Hypothalamus (tissue), 51 donors: ENCODE data around the gene KCTD19.

ENCODE experiments used
- DNase-seq, 51 donors: peaks; one replicate each; lab custom pipeline; 2025; lab: John Stamatoyannopoulos, UW

KCTD19 gene

DNA sequence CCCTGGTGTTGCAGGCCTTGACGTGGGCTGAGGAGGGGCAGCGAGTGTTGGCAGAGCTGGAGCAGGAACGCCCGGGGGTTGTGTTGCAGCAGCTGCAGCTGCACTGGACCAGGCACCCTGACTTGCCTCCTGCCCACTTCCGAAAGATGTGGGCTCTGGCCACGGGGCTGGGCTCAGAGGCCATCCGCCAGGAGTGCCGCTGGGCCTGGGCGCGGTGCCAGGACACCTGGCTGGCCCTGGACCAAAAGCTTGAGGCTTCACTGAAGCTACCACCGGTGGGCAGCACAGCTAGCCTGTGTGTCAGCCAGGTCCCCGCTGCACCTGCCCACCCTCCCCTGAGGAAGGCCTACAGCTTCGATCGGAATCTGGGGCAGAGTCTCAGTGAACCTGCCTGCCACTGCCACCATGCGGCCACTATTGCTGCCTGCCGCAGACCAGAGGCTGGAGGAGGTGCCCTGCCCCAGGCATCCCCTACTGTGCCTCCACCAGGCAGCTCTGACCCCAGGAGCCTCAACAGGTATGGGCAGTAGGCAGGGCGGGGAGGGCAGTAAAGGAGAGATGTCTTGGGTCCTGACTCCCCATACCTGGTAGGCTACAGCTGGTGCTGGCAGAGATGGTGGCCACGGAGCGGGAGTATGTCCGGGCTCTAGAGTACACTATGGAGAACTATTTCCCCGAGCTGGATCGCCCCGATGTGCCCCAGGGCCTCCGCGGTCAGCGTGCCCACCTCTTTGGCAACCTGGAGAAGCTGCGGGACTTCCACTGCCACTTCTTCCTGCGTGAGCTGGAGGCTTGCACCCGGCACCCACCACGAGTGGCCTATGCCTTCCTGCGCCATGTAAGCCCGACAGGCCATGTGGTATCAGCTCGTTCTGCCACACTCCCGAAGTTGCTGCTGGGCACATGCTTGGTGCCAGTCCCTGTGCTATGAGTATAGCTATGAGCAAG lies 41.6 kb downstream of the KCTD19 start:
- DNase-seq: peak in 11 of 51 donors; percentile 5 to 38 (median 16)

DNA sequence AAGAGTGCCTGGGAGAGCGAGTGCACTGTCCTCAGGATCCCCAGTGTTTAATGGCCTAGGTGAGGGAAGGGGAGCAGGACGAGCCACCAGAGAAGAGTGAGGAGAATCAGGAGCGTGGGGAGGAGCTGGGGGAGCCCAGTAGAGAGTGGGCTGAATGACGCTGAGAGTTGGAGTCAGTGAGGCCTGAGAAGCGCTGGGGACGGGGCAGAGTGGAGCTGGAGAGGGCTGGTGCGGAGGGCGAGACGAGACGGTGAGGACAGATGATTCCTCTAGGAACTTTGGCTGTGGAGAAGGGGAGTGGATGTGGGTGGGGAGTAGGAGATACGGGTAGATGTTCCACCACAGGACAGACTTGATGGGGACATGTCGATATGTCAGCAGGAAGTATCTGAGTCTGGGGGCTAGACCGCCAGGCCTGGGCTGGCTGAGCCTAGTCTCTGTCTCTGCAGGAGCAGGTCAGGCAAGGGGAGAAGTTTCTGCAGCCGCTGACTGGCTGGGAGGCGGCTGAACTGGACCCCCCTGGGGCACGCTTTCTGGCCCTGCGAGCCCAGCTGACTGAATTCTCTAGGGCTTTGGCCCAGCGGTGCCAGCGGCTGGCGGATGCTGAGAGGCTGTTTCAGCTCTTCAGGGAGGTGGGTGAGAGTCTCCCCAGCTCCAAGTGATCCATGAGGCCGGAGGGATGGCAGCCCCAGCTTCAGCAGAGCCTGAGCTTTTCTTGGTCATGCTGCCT lies 42.5 kb downstream of the KCTD19 start:
- DNase-seq: no peak

DNA sequence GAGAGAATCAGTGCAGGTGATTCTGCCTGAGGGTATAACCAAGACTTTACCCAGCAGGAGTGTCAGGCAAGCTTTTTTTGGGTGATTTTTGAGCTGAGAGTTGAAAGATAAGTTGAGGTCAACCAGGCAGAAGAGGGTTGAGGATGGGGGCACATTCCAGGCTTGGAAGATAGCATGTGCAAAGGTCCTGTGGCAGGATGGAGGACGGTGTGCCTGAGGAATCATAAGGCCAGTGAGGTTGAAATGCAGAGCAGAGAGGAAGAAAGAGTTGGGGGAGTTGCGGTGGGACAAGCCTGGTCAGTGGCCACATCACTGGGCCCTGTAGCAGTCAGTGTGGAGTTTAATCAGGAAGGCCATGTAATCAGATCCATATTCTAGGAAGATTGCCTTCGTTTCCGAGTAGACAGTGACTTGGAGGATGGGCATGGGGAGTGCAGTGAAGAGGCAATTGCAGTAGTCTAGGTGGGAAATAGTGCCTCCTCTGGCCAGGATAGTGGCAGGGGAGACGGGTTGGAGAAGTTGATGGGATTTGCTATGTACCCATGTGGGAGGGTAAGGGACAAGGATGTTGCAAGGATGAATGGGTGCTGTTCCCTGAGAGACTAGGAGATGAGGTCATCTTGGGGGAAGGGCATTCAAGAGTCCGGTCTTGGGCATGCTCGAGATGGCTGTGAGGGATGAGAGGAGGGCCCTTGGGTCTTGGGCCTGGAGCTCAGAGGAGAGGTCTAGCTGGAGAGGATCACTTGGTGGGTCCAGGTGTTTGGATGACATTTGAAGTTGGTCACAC lies 43.3 kb downstream of the KCTD19 start:
- DNase-seq: no peak

DNA sequence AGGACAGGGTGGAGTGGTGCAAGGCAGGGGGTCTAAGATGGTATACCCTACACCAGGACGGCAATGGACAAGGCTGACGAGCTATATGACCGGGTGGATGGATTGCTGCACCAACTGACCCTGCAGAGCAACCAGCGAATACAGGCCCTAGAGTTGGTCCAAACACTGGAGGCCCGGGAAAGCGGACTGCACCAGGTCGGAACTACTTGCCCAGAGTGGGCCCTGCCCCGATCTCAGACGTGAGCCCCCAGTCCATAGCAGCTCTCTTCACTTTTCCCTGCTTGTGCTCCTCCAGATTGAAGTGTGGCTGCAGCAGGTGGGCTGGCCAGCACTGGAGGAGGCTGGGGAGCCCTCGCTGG lies 44.1 kb downstream of the KCTD19 start:
- no peak for DNase-seq

DNA sequence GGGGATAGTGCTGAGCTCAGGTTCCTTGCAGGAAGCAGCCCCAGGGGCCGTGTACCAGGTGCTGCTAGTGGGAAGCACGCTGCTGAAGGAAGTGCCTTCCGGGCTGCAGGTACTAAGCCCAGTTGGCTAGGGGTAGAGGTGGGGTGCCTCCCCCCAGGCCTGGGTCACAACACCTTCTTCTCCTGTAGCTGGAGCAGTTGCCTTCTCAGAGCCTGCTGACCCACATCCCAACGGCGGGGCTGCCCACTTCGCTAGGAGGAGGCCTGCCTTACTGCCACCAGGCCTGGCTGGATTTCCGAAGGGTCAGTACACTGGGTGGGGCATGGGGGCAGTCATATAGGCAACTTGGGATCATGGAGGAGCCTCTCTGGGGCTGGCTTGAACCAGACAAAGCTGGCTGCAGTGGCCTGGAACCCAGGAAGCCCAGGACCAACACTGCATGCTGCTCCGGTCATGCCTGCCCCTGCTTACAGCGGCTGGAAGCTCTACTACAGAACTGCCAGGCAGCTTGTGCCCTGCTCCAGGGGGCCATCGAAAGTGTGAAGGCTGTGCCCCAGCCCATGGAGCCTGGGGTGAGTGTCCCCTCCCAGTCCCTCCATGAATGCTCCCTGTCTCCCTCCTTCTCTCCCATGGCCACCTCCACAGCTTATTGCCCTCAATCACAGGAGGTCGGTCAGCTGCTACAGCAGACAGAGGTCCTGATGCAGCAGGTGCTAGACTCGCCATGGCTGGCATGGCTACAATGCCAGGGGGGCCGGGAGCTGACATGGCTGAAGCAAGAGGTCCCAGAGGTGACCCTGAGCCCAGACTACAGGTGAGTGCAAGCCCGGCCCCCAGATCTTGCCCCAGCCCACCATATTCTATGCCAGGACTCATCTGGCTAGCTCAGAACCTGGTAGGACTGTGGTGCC lies 44.8 kb downstream of the KCTD19 start:
- no peak for DNase-seq

DNA sequence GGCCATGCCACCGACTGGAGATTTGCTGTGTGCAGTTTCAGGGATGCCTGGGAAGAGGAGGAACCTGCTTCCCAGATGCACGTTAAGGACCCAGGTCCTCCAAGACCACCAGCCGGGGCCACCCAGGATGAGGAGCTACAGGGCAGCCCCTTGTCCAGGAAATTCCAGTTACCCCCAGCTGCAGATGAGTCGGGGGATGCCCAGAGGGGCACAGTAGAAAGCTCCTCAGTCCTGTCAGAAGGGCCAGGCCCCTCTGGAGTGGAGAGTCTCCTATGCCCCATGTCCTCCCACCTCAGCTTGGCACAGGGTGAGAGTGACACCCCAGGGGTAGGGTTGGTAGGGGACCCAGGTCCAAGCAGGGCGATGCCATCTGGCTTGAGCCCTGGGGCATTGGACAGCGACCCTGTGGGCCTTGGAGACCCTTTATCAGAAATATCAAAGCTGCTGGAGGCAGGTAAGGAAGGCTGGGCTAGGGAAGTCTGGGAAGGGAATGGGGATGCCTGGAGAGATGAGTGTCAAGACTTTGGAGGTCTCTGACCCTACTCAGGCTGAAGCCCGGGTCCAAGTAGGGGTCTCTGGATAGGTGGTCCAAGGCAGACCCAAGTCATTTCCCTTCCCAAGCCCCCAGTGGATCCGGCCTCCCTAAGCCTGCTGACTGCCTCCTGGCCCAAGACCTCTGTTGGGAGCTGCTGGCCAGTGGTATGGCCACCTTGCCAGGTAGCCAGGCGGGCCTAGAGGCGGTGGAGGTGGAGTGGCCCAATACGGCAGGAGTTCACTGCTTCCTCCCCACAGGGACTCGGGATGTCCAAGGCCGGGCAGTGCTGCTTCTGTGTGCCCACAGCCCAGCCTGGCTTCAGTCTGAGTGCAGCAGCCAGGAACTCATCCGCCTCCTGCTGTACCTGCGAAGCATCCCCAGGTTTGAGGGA lies 46.2 kb downstream of the KCTD19 start:
- no peak for DNase-seq

DNA sequence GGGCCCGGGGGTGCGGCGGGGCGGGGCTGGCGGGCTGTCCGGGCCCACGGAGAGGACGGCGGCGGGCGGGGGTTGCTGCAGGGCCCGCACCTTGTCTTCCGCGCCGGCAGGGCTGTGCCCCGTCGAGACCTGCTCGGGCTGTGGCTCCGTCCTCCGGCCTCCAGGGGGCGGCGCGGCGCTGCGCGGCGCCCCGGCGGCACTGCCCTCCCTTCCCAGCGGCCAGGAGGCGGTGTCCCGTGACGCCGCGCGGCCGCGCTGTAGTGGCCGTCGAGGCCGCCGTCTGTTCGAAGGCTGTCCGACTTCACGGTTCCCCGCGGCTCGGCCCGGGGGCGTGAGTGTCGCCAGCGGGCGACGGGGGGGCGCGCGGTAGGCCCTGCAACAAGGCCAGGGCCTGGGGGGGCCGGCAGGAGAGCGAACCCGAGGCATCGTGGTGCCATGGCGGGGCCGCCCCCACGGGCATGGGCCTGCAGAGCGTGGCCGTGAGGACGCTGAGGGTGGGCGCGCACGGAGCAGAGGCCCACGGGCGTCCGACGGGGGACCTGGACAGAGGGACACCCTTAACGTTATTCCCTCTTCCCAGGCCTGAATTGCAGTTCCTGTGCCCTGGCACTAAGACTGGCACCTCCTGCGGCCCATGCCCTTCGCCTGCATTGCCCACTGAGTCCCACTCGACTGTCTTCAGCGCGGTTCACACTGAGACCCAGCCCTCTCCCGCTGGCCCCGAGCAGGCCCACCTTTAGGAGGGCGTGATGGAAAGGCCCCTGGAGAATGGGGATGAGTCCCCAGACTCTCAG lies 47.0 kb downstream of the KCTD19 start, which contains the start of gene PLEKHG4:
Gene PLEKHG4 (plus strand): TSS at position 237 of the 794 bp plus-strand sequence. CDS start 513 bp downstream, at position 750.
- peak in 24 of 51 donors; percentile 6 to 58 (median 18) for DNase-seq

DNA sequence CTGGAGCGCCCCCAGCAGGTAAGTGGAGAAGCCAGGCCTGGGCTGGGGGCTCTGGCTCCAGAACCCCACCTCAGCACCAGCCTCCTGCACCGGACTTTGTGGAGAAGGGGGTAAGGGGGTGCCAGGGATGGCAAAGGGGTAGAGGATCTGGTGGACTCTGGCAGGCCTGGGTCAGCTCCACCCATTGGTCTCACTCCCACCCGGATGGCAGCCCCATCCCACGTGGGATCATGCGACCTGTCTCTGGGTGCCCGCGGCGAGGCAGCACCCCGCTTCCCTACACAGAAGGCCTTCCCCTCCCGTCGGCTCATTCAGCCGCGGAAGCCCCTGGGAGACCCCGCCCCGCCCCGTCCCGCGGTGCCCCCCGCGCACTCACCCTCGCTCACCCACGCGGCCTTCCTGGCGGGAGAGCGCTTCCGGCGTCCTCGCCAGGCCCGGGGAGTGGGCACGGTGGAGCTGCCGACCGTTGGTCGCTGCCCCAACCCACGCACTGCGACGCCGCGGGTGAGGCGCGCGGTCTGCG lies 47.7 kb downstream of the KCTD19 start:
- DNase-seq: peak in 1 of 51 donors; percentile 9

DNA sequence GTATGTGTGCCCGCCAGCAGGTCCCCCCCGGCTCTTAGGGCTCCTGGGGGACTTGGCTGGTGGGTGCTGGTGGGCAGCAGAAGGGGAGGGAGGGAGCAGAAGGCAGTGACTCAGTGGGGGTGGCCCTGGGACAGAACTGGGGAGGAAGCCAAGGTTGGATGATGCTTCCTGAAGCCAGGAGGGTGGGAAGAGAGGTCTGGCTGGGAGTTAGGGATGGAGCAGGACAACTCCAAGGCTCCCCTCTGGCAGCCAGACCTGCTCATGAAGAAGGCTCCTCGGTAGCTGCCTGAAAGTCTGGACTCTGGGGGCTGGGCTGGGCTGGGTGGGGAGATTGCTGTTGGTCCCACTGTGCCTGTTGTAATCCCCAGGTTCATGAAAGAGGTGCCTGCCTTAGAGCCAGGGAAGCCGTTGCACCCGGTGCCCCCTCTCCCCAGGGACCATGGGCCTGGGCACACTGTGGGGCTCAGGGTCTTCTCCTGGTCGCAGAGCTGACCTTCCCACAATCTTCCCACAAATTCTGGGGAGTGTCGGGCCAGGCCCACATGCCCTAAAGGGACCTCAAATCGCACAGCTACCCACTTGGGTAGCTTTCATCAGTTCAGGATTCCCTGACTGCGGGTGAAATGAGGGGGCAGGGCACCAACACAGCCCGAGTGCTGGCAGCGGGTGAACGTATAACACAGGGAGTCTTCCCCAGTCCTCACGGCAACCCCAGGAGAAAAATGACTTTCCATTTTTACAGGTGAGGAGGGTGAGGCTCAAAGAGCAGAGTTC lies 48.4 kb downstream of the KCTD19 start:
- DNase-seq: no peak

DNA sequence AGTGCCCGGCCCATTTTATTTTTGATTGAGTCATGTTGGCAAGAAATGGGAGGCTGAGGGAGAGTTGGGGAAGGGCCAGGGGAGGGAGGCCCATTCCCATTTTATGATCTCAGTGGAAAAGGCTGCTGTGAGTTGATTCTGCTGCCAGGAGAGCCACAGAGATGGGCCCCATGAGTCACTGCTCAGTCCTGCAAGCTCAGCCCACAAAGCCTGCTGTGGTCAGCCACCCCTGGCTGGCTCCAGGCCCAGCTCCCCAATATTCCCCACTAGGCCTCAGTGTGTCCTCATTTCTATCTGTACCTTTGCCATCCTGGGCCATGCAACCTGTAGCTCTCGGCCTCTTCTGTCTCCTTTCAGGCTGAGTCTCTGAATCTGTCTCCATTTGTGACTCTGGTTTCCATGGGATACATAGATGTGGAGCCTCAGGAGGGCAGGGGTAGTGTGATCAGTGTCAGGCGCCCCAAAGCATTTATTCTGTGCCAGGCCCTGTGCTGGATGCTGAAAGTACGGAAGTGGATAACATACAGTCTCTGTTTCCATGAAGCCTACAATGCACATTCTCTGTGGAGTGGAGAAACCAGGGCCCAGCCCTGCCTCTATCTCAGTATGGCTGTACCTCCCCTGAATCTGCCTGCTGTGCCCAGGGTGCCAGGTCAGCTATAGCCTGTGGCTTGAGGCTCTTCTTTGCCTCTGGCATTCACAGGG lies 49.1 kb downstream of the KCTD19 start:
- peak in 4 of 51 donors; percentile 8 to 45 (median 12) for DNase-seq

DNA sequence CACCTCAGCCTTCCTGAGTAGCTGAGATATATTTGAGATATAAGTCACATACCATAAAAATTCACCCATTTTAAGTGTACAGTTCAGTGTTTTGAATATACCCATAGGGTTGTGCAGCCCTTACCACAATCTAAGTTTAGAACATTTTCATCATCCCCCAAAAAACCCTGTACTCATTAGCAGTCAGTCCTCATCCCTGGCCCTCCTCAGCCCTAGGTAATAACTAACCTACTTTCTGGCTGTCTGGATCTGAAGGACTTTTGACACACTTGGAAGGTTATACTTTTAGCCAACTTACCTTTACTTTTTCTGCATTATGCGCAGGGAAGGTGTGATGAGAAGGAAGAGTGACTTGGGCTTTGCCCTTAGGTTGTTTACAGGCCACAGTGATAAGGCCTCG lies 51.2 kb downstream of the KCTD19 start:
- no peak for DNase-seq

DNA sequence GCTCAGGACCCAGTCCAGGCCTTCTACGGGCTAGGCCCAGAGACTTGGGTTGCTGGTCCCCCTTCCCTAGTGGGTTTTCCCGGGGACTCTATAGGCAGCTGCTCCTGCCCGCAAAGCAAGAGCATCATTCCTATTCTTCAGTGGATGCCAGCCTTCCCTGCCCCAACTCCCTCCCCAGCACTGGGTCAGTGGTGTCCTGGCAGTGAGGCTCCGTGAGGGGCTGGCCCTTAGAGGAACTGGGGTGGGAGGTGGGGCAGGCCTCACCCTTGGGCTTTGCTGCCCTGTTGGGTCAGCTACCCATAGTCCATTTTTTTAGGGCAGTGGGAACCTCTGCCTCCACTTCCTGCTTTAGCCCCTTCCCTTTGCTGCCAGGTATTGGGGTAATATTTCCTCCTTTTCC lies 55.1 kb downstream of the KCTD19 start:
- no peak for DNase-seq

DNA sequence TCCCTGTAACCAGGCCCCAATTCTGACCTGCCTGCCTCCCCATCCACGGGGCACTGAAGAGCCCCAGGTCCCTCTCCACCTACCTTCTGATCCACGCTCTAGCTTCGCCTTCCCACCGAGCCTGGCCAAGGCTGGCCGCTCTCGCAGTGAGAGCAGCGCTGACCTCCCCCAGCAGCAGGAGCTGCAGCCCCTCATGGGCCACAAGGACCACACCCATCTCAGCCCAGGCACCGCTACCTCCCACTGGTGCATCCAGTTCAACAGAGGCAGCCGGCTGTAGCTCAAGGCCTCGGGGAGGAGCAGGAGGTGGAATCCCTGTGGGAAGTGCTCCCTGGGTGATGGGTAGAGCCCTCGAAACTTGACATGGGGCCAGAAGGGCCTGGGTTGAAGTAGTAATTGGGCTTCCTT lies 55.6 kb downstream of the KCTD19 start:
- DNase-seq: no peak

DNA sequence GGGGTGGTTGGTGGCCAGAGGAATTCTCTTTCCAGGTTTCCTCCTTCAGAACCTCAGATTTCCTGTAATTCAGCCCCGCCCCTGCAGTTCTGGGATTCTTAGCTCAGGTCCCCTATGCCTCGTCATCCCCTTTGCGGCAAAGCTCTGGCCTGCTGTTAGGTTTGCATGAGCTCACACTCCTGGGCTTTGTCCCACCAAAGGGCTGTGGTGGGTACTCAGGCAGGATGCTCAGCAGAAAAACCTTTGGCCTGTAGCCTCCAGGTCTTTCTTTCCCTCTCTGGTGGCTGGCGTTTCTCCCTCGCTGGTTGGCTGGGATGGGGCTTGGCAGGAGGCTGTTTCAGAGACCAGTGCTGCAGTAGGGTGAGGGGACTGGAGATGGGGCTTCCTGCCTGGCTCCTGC lies 56.8 kb downstream of the KCTD19 start:
- no peak for DNase-seq

DNA sequence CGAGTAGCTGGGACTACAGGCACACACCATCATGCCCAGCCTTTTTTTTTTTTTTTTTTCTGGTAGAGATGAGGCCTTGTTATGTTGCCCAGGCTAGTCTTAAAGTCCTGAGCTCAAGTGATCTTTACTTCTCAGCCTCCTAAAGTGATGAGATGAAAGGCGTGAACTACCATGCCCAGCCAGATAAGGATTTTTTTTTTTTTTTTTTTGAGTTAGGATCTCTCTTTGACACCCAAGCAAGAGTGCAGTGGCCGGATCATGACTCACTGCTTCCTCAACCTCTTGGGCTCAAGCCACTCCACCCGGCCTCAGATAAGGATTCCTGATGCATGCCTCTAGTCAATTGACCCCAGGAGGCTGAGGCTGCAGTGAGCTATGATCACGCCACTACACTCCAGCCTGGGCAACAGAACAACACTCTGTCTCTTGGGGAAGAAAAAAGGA lies 58.4 kb downstream of the KCTD19 start:
- no peak for DNase-seq

DNA sequence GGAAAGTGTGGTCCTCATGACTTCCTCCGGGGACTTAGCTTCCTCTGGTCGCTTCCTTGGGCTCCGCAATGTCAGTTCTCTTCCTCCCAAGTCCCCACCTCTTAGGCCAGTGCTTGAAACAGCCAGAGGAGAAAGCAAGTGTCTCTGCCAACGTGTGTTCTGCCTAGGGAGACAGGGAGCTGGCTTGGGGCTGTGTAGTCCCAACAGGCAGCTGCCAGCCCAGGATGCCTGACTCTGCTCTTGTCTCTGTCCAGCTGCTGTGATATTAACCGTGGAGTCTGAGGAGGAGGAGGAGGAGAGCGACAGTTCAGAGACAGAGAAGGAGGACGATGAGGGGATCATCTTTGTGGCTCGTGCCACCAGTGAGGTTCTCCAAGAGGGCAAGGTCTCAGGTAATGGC lies 60.7 kb downstream of the KCTD19 start:
- DNase-seq: no peak
